Measurements from ENCODE around the gene SAMD4B. TPM values are rescaled to one million over a fixed set of nuclear protein-coding genes. Genes with fewer than 3 reads are reported as not detected.

Gene SAMD4B
- total RNA-seq, 2 donors from 2014 or later: 101 to 153 TPM

GRCh38 chr19:39342647-39343305 is 555 bp downstream of the SAMD4B start:
- Histone ChIP-seq H3K9me3 (no peaks in the 10 kb centered on the region), H3K4me1 (ENCODE audit: control insufficient read depth in 1 of 2, low read depth in 2 of 2) (peaks cover 26 to 59% of the 10 kb centered on the region in 2 donors), H3K36me3 (no peaks in the 10 kb centered on the region), H3K4me3 (peak overlapping the region; percentile 91), H3K27me3 (replicated peaks; ENCODE audit: insufficient read depth) (no peaks in the 10 kb centered on the region), H3K27ac (peak overlapping the region; percentile 68 to 78)
- no peak for ATAC-seq (ENCODE audit: insufficient number of reproducible peaks, low FRiP score, low read depth)
- DNase-seq (ENCODE audit: low spot score): no peak
- no peak for TF ChIP-seq CTCF (IDR thresholded peaks at IDR 0.05)

DNA sequence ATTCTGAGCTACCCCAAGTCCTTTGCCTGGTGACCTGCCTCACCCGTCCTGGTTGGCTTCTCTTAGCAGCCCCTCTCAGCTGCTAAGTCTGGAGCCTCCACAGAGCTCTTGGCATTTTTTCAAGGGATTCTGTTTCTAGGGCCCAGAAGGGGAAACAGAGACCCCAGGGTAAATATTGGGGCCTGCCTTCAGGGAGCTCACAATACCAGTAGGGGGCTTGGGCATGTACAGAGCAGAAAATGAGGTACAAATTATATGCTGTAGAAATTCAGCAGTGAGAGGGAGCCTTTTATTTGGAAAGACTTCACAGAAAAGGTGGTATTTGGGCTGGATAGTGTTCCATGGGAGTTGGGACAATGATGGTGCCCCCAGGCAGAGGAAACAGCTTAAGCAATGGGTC is 3.7 kb downstream of the SAMD4B start:
- no peak for ATAC-seq (ENCODE audit: insufficient number of reproducible peaks, low FRiP score, low read depth)
- Histone ChIP-seq H3K4me3 (no peak overlapping the region), H3K36me3 (peaks cover 5% of the 10 kb centered on the region), H3K27me3 (replicated peaks; ENCODE audit: insufficient read depth) (no peaks in the 10 kb centered on the region), H3K27ac (peak overlapping the region in 1 of 2 donors; percentile 38), H3K9me3 (no peaks in the 10 kb centered on the region), H3K4me1 (ENCODE audit: control insufficient read depth in 1 of 2, low read depth in 2 of 2) (peaks cover 22 to 54% of the 10 kb centered on the region in 2 donors)
- no peak for TF ChIP-seq CTCF (IDR thresholded peaks at IDR 0.05)
- DNase-seq (ENCODE audit: low spot score): no peak

DNA sequence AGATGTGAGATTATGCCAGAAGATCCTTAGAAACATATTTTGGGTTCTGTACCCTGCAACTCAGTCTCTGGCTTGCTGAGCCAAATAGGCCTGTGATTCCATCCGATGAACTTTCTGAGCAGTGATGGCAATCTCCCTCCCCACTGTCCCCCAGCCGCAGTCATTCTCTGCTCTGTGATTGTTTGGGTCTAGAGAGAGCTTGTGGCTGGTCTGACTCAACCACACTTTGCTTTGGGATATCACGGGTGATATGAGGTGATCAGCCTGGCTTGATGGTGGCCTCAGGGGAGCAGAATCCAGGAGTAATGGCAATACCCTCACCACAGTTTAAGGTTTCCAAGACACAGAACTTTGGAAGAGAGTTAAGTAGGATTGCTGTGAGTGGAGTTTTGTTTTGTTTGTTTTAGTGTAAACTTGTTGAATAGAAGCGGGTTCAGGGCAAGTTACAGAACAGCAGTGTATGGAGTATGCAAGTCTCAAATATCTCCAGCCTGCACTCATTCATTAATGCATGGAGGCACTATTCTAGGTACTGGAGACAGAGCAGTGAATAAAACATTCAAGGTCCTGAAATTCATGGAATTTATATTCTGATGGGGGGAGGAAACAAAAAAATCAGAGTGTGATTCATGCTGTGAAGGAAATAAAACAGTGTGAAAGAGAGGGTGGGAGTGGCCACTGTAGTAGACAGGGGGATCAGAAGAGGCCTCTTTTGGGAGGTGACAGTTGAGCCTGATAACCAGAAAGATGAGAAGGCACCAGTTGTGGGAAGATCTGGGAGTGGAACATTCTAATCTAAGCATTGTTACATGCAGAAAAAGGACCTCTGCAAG is 5.3 kb downstream of the SAMD4B start:
- Histone ChIP-seq H3K4me3 (no peak overlapping the region), H3K4me1 (ENCODE audit: control insufficient read depth in 1 of 2, low read depth in 2 of 2) (peaks cover 20 to 57% of the 10 kb centered on the region in 2 donors), H3K27ac (no peak overlapping the region), H3K36me3 (peaks cover 6% of the 10 kb centered on the region), H3K9me3 (no peaks in the 10 kb centered on the region), H3K27me3 (replicated peaks; ENCODE audit: insufficient read depth) (no peaks in the 10 kb centered on the region)
- no peak for ATAC-seq (ENCODE audit: insufficient number of reproducible peaks, low FRiP score, low read depth)
- TF ChIP-seq CTCF (IDR thresholded peaks at IDR 0.05): no peak
- DNase-seq (ENCODE audit: low spot score): no peak

- no peak overlapping the region for H3K27ac ChIP-seq
- peaks cover 9 to 42% of the 10 kb centered on the region in 2 donors for H3K4me1 ChIP-seq (ENCODE audit: control insufficient read depth in 1 of 2, low read depth in 2 of 2)
- DNase-seq (ENCODE audit: low spot score): no peak
- ATAC-seq (ENCODE audit: insufficient number of reproducible peaks, low FRiP score, low read depth): no peak
- H3K36me3 ChIP-seq: peaks cover 12% of the 10 kb centered on the region
- TF ChIP-seq CTCF (IDR thresholded peaks at IDR 0.05): no peak
- H3K9me3 ChIP-seq: no peaks in the 10 kb centered on the region
- no peaks in the 10 kb centered on the region for H3K27me3 ChIP-seq (replicated peaks; ENCODE audit: insufficient read depth)
- H3K4me3 ChIP-seq: no peak overlapping the region
Measured at GRCh38 chr19:39349326-39349725, 7.1 kb downstream of the SAMD4B start.

GRCh38 chr19:39350156-39350555 is 7.9 kb downstream of the SAMD4B start:
- no peak for DNase-seq (ENCODE audit: low spot score)
- no peak for ATAC-seq (ENCODE audit: insufficient number of reproducible peaks, low FRiP score, low read depth)
- no peak for TF ChIP-seq CTCF (IDR thresholded peaks at IDR 0.05)
- peaks cover 6 to 33% of the 10 kb centered on the region in 2 donors for H3K4me1 ChIP-seq (ENCODE audit: control insufficient read depth in 1 of 2, low read depth in 2 of 2)
- H3K4me3 ChIP-seq: no peak overlapping the region
- H3K36me3 ChIP-seq: peaks cover 18% of the 10 kb centered on the region
- H3K27me3 ChIP-seq (replicated peaks; ENCODE audit: insufficient read depth): no peaks in the 10 kb centered on the region
- no peak overlapping the region for H3K27ac ChIP-seq
- no peaks in the 10 kb centered on the region for H3K9me3 ChIP-seq

Data from thoracic aorta (tissue), 2 donors.